CD4-positive, alpha-beta T cell treated with Interleukin-17A for 4 hours (primary cell): Measurements from ENCODE around the gene KRTAP9-2.
"Not testable (repeated sequence)": the region's sequence is repeated elsewhere in the genome, so short reads cannot be mapped to it uniquely, and the experiment has no call there.

ENCODE experiments used
- DNase-seq: peaks from one replicate; pipeline ENCODE4 v3.0.0-alpha.2; 2020; ENCODE audit warnings: mixed read lengths

Gene KRTAP9-2

GRCh38 chr17:41226598-41227095 is at the start of gene KRTAP9-2:
Gene KRTAP9-2, plus strand, starts transcription at chr17:41226648. Its CDS starts 7 bp downstream, at chr17:41226655.
- DNase-seq = not testable (repeated sequence)

- no peak for DNase-seq
These were observed 49.6 kb upstream of the KRTAP9-2 start for GRCh38 chr17:41176744-41177387.

- no peak for DNase-seq
These were observed 48.6 kb upstream of the KRTAP9-2 start, which contains the start of gene KRTAP4-2 for GRCh38 chr17:41177727-41178271. Gene KRTAP4-2, minus strand, starts transcription at chr17:41178221. Its CDS starts 57 bp downstream, at chr17:41178164.

GRCh38 chr17:41178341-41178740 is 48.1 kb upstream of the KRTAP9-2 start:
- no peak for DNase-seq

- no peak for DNase-seq
These were observed 47.4 kb upstream of the KRTAP9-2 start for GRCh38 chr17:41178843-41179616.

GRCh38 chr17:41184480-41184961 is 41.9 kb upstream of the KRTAP9-2 start, which contains the start of gene KRTAP4-1:
Gene KRTAP4-1, minus strand, starts transcription at chr17:41184911. Its CDS starts 57 bp downstream, at chr17:41184854.
- DNase-seq = no peak

GRCh38 chr17:41185001-41185400 is 41.4 kb upstream of the KRTAP9-2 start:
- DNase-seq = no peak

- DNase-seq = no peak
These were observed 39.6 kb upstream of the KRTAP9-2 start for GRCh38 chr17:41186872-41187271.

- DNase-seq = not testable (repeated sequence)
These were observed 36.6 kb upstream of the KRTAP9-2 start, which contains the start of gene KRTAP9-1 for GRCh38 chr17:41189837-41190318. Gene KRTAP9-1, plus strand, starts transcription at chr17:41189887. Its CDS starts 0 bp downstream, at chr17:41189887.

- DNase-seq = no peak
These were observed 36.1 kb upstream of the KRTAP9-2 start for GRCh38 chr17:41190328-41190727.

- no peak for DNase-seq
These were observed 30.4 kb upstream of the KRTAP9-2 start for GRCh38 chr17:41196068-41196467.

- DNase-seq = no peak
These were observed 26.9 kb upstream of the KRTAP9-2 start for GRCh38 chr17:41199421-41200078.

- DNase-seq = no peak
These were observed 14.5 kb upstream of the KRTAP9-2 start for GRCh38 chr17:41211845-41212466.

- DNase-seq = no peak
These were observed 13.8 kb upstream of the KRTAP9-2 start for GRCh38 chr17:41212524-41213169.

GRCh38 chr17:41215681-41216080 is 10.8 kb upstream of the KRTAP9-2 start:
- no peak for DNase-seq

GRCh38 chr17:41223821-41224220 is 2.6 kb upstream of the KRTAP9-2 start:
- no peak for DNase-seq

- DNase-seq = no peak
These were observed 397 bp upstream of the KRTAP9-2 start for GRCh38 chr17:41226051-41226450.

GRCh38 chr17:41230094-41230493 is 3.6 kb downstream of the KRTAP9-2 start:
- DNase-seq = no peak

GRCh38 chr17:41231731-41232130 is 5.3 kb downstream of the KRTAP9-2 start:
- no peak for DNase-seq

- DNase-seq = not testable (repeated sequence)
These were observed 6.1 kb downstream of the KRTAP9-2 start, which contains the start of gene KRTAP9-3 for GRCh38 chr17:41232399-41233105. Gene KRTAP9-3, plus strand, starts transcription at chr17:41232449. Its CDS starts 53 bp downstream, at chr17:41232502.

- not testable (repeated sequence) for DNase-seq
These were observed 10.7 kb downstream of the KRTAP9-2 start for GRCh38 chr17:41237116-41237515.
